A549 (cell line): ENCODE data around the gene GGCX.

Experiments
- CEBPB ChIP-seq, 2 experiments: fragments of >200 bp in 1 of 2; sonication (Bioruptor Twin) in 1 of 2; formaldehyde crosslinking in 1 of 2; IDR thresholded peaks; 2 replicates each; pipeline ENCODE4 v1.6.1; 2012 to 2016
- EHF ChIP-seq: fragments of 250-450 bp; sonication (Bioruptor Pico); IDR thresholded peaks from 2 replicates; pipeline ENCODE4 v1.5.0; 2020; ENCODE audit warnings: mild to moderate bottlenecking
- HDAC2 ChIP-seq: fragments of 200-600 bp; sonication (generic); IDR thresholded peaks from 2 replicates; pipeline ENCODE4 v1.6.1; 2016
- POLR2A ChIP-seq: IDR thresholded peaks from 2 replicates; pipeline ENCODE4 v1.6.1; 2012; ENCODE audit warnings: mild to moderate bottlenecking, low read length
- ZNF302 ChIP-seq: fragments of 250-450 bp; sonication (Bioruptor Pico); IDR thresholded peaks from 2 replicates; pipeline ENCODE4 v1.9.0; 2021; ENCODE audit warnings: inconsistent platforms, mild to moderate bottlenecking, moderate library complexity
- TF ChIP-seq, protein P1 (sequence below): IDR thresholded peaks from 2 replicates; pipeline ENCODE4 v1.6.1; 2012
- TF ChIP-seq, protein P2 (sequence below): fragments of 150-350 bp; IDR thresholded peaks from 2 replicates; pipeline ENCODE4 v1.6.1; 2014; ENCODE audit warnings: low read depth, mild to moderate bottlenecking, low read length
- TF ChIP-seq, protein P3 (sequence below): fragments of >200 bp; sonication (Bioruptor Twin); formaldehyde crosslinking; IDR thresholded peaks from 3 replicates; pipeline ENCODE4 v1.5.1; 2016
- TF ChIP-seq, protein P4 (sequence below): fragments of 450-650 bp; IDR thresholded peaks from 2 replicates; pipeline ENCODE4 v1.6.1; 2014; ENCODE audit warnings: antibody characterized with exemption

DNA sequence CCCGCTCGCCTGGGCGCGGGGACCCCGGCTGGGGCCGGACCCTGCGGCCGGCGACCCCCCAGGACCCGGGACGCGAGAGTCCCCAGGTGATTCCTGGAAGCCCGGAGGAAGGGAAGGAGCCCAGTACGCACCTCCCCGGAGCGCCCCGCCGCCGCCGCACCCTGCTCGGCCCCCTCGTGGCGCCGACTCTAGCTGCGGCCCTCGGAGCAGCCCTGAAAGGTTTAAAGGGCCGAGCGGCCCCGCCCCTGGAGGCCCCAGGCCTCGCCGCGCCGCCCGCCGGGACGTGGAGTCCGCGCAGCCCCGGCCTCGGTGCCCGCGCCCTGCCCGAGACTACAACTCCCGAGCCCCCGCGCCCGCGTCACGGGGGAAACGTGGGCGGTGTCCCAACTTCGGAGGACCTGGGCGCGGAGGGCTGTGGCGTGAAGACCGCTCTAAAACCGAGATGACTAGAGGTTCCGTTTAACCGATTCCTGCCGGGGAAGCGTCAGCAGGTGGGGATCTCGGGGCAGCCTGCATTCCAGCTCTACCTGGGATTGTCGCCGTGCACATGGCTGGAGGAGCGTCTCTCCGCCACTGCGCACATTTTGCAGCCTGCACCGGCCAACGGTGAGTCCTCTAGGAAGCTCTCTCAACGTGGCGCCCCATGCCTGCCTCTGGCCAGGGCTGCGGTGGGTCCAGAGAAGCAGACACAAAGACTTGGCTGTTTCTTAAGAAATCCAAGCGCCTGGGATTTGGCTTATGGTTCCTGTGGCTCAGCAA is 41.4 kb upstream of the GGCX start, which contains the start of gene TMEM150A:
- TF ChIP-seq, protein P1, sequence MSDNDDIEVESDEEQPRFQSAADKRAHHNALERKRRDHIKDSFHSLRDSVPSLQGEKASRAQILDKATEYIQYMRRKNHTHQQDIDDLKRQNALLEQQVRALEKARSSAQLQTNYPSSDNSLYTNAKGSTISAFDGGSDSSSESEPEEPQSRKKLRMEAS, result peak; percentile 87
- TF ChIP-seq, protein P2, sequence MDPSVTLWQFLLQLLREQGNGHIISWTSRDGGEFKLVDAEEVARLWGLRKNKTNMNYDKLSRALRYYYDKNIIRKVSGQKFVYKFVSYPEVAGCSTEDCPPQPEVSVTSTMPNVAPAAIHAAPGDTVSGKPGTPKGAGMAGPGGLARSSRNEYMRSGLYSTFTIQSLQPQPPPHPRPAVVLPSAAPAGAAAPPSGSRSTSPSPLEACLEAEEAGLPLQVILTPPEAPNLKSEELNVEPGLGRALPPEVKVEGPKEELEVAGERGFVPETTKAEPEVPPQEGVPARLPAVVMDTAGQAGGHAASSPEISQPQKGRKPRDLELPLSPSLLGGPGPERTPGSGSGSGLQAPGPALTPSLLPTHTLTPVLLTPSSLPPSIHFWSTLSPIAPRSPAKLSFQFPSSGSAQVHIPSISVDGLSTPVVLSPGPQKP, result no peak
- TF ChIP-seq HDAC2 (no peak), EHF (CRISPR knock-in tag) (no peak), CEBPB (IDR thresholded peaks at IDR 0.05) (peak in 1 of 2 experiments; percentile 18; a peak in 1 of 4 replicates), POLR2A (peak; percentile 63), ZNF302 (CRISPR knock-in tag) (no peak)
- TF ChIP-seq, protein P3, sequence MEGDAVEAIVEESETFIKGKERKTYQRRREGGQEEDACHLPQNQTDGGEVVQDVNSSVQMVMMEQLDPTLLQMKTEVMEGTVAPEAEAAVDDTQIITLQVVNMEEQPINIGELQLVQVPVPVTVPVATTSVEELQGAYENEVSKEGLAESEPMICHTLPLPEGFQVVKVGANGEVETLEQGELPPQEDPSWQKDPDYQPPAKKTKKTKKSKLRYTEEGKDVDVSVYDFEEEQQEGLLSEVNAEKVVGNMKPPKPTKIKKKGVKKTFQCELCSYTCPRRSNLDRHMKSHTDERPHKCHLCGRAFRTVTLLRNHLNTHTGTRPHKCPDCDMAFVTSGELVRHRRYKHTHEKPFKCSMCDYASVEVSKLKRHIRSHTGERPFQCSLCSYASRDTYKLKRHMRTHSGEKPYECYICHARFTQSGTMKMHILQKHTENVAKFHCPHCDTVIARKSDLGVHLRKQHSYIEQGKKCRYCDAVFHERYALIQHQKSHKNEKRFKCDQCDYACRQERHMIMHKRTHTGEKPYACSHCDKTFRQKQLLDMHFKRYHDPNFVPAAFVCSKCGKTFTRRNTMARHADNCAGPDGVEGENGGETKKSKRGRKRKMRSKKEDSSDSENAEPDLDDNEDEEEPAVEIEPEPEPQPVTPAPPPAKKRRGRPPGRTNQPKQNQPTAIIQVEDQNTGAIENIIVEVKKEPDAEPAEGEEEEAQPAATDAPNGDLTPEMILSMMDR, result peak; percentile 17; the same call in 1 of the 3 replicates
- TF ChIP-seq, protein P4, sequence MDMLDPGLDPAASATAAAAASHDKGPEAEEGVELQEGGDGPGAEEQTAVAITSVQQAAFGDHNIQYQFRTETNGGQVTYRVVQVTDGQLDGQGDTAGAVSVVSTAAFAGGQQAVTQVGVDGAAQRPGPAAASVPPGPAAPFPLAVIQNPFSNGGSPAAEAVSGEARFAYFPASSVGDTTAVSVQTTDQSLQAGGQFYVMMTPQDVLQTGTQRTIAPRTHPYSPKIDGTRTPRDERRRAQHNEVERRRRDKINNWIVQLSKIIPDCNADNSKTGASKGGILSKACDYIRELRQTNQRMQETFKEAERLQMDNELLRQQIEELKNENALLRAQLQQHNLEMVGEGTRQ, result no peak
